GM12878 (cell line): Measurements from ENCODE around the gene KCNC2. TPM values are rescaled to one million over a fixed set of nuclear protein-coding genes. Genes with fewer than 3 reads are reported as not detected.

Experiments
- ATAC-seq: fragments of 200-7000 bp; cut with Tn5 transposase; 3 replicates; pipeline ENCODE4 v1.9.1; 2020; ENCODE audit warnings: mild to moderate bottlenecking, moderate library complexity
- BruUV-seq: library from RNA; stranded (reverse); fragments of 400-500 nt; replicated peaks from 2 replicates; lab custom pipeline; 2021; lab: Mats Ljungman, UMichigan
- CTCF ChIA-PET: fragments of 300-600 bp; sonication (Branson Sonifier 250); formaldehyde crosslinking; extraction: SDS; loops from one replicate; lab custom pipeline; 2021; ENCODE audit warnings: inconsistent platforms; lab: Yijun Ruan, JAX
- POLR2A ChIA-PET: fragments of 350-600 bp; formaldehyde crosslinking; extraction: SDS; loops from one replicate; lab custom pipeline; 2021; ENCODE audit warnings: inconsistent platforms; lab: Charles Lee
- RAD21 ChIA-PET: fragments of 300-600 bp; sonication (Branson Sonifier 250); formaldehyde crosslinking; loops from one replicate; lab custom pipeline; 2023; ENCODE audit warnings: antibody characterized with exemption; ENCODE audit not compliant: unreplicated experiment; lab: Charles Lee
- SMC1A ChIA-PET: fragments of 300-600 bp; sonication (Branson Sonifier 250); formaldehyde crosslinking; loops from one replicate; lab custom pipeline; 2023; ENCODE audit not compliant: unreplicated experiment, uncharacterized antibody; lab: Charles Lee
- DNase-seq: peaks from one replicate; pipeline ENCODE4 v3.0.0-alpha.2; 2011; ENCODE audit warnings: low read depth, low spot score
- FAIRE-seq: peaks from 3 replicates; lab custom pipeline; 2011; peaks lifted over from hg19 to GRCh38; lab: Jason Lieb, UNC
- H2AFZ ChIP-seq: 2 replicates; pipeline ENCODE4 v1.6.0; 2011; ENCODE audit warnings: low read depth, low read length, control low read depth; ENCODE audit not compliant: control insufficient read depth
- H3K27ac ChIP-seq: 2 replicates; pipeline ENCODE4 v1.5.1; 2011; ENCODE audit warnings: control low read depth; ENCODE audit not compliant: control insufficient read depth, insufficient read depth
- H3K27me3 ChIP-seq, 2 experiments: replicated peaks in 1 of 2; 2 replicates each; pipeline versions ENCODE4 v1.6.0 to v1.6.1; 2011; ENCODE audit warnings: low read length in 1 of 2; ENCODE audit not compliant: control insufficient read depth in 2 of 2, insufficient read depth in 2 of 2
- H3K36me3 ChIP-seq, 2 experiments: 2 replicates each; pipeline ENCODE4 v1.5.1; 2011; ENCODE audit warnings: low read length in 1 of 2; ENCODE audit not compliant: control insufficient read depth in 2 of 2, insufficient read depth in 2 of 2
- H3K4me1 ChIP-seq: 2 replicates; pipeline ENCODE4 v1.6.1; 2011; ENCODE audit warnings: mild to moderate bottlenecking, low read length, moderate library complexity, mixed read lengths; ENCODE audit not compliant: control insufficient read depth, insufficient read depth
- H3K4me2 ChIP-seq: 2 replicates; pipeline ENCODE4 v1.6.0; 2011; ENCODE audit warnings: control low read depth; ENCODE audit not compliant: control insufficient read depth, insufficient read depth
- H3K4me3 ChIP-seq: fragments of 200-600 bp; sonication (generic); 2 replicates; pipeline ENCODE4 v1.5.1; 2016
- H3K79me2 ChIP-seq: 2 replicates; pipeline ENCODE4 v1.6.0; 2011; ENCODE audit warnings: low read length; ENCODE audit not compliant: control insufficient read depth, insufficient read depth
- H3K9ac ChIP-seq: 2 replicates; pipeline ENCODE4 v1.8.0; 2011; ENCODE audit warnings: low read length, control low read depth, mixed read lengths; ENCODE audit not compliant: control insufficient read depth, insufficient read depth
- H3K9me3 ChIP-seq: replicated peaks from 3 replicates; pipeline ENCODE4 v1.5.1; 2011; ENCODE audit warnings: mild to moderate bottlenecking, low read length; ENCODE audit not compliant: control insufficient read depth, insufficient read depth
- H4K20me1 ChIP-seq: 2 replicates; pipeline ENCODE4 v1.6.0; 2011; ENCODE audit not compliant: control insufficient read depth, insufficient read depth
- CEBPB ChIP-seq, 2 experiments: fragments of 150-350 bp in 1 of 2; IDR thresholded peaks; 2 replicates each; pipeline ENCODE4 v1.6.1; 2012 to 2014; ENCODE audit warnings: low read depth in 2 of 2, low read length in 2 of 2, borderline replicate concordance in 1 of 2, inconsistent platforms in 1 of 2
- CREM ChIP-seq: IDR thresholded peaks from 2 replicates; pipeline ENCODE4 v1.6.1; 2014; ENCODE audit warnings: antibody characterized with exemption, low read depth
- IKZF2 ChIP-seq, 2 experiments: fragments of 450-650 bp; IDR thresholded peaks; 2 replicates each; pipeline ENCODE4 v1.6.1; 2017; ENCODE audit warnings: mild to moderate bottlenecking in 2 of 2, moderate library complexity in 2 of 2
- MTA2 ChIP-seq: fragments of 450-650 bp; IDR thresholded peaks from 2 replicates; pipeline ENCODE4 v1.6.1; 2016; ENCODE audit warnings: low read depth, mild to moderate bottlenecking, moderate library complexity
- RUNX3 ChIP-seq: IDR thresholded peaks from 2 replicates; pipeline ENCODE4 v1.6.1; 2012; ENCODE audit warnings: low read length, inconsistent platforms
- SMAD1 ChIP-seq: fragments of 450-650 bp; IDR thresholded peaks from 2 replicates; pipeline ENCODE4 v1.6.1; 2018; ENCODE audit warnings: mild to moderate bottlenecking, low read depth; ENCODE audit not compliant: partially characterized antibody
- TARDBP ChIP-seq: IDR thresholded peaks from 2 replicates; pipeline ENCODE4 v1.6.1; 2016; ENCODE audit warnings: borderline replicate concordance
- WGBS: methylation state at CpG from one replicate; pipeline ENCODE4 v1.1.6; 2016; ENCODE audit warnings: low lambda C conversion rate; ENCODE audit not compliant: insufficient replicate concordance, insufficient coverage; ENCODE audit errors: missing lambda C conversion rate; 5-methylcytosine and 5-hydroxymethylcytosine counted together
- in situ Hi-C: fragments of 300-500 bp; cut with MboI; formaldehyde crosslinking; loops from 9 replicates; pipeline ENCODE4 v1.14.3; 2018; ENCODE audit warnings: mixed read lengths
- intact Hi-C: fragments of 100-400 bp; cut with micrococcal nuclease; formaldehyde crosslinking; loops from one replicate; pipeline ENCODE4 v1.14.2; 2022; ENCODE audit not compliant: unreplicated experiment
- polyA plus RNA-seq, 11 experiments: library from polyadenylated mRNA; depleted of rRNA in 4 of 11; unstranded in 6 of 11; stranded (reverse) in 5 of 11; fragments of >200 nt; fragmentation: Nextera tagmentation in 4 of 11; fragmentation: Illumina TruSeq in 1 of 11; extraction: Ambion mirVana in 4 of 11; extraction: Trizol in 1 of 11; gene quantifications; 1 replicate in 1 of 11; 2 replicates in 10 of 11; pipeline versions ENCODE4 v1.2.1 to v1.2.3, GENCODE V29; 2011 to 2016; ENCODE audit warnings: inconsistent platforms in 2 of 11, missing spikeins in 2 of 11, low read depth in 1 of 11
- total RNA-seq, 4 experiments: library from RNA; depleted of rRNA in 3 of 4; stranded (reverse); fragments of >200 nt in 3 of 4; fragmentation: Illumina TruSeq in 1 of 4; extraction: Trizol in 1 of 4; gene quantifications; 2 replicates each; pipeline versions ENCODE4 v1.2.1 to v1.2.3, GENCODE V29; 2013 to 2021
- TF ChIP-seq, protein P1 (sequence below): IDR thresholded peaks from 2 replicates; pipeline ENCODE4 v1.6.1; 2012; ENCODE audit warnings: low read depth, low read length, improper control_type of control experiment
- TF ChIP-seq, protein P2 (sequence below): IDR thresholded peaks from 2 replicates; pipeline ENCODE4 v1.6.1; 2011; ENCODE audit warnings: borderline replicate concordance, low read depth, mild to moderate bottlenecking, moderate library complexity, mixed read lengths, low read length; ENCODE audit not compliant: insufficient read depth; ENCODE audit errors: extremely low read length
- TF ChIP-seq, protein P3 (sequence below): fragments of 450-650 bp; IDR thresholded peaks from 2 replicates; pipeline ENCODE4 v1.6.1; 2016; ENCODE audit warnings: mild to moderate bottlenecking, moderate library complexity, borderline replicate concordance

Gene KCNC2
- total and polyA plus RNA-seq, 10 of the 15 experiments (the other 5 are each of a cell fraction or from before 2014, with no cell fraction given) = 0.03 to 2.3 (median 0.08) TPM; not detected in 7

DNA sequence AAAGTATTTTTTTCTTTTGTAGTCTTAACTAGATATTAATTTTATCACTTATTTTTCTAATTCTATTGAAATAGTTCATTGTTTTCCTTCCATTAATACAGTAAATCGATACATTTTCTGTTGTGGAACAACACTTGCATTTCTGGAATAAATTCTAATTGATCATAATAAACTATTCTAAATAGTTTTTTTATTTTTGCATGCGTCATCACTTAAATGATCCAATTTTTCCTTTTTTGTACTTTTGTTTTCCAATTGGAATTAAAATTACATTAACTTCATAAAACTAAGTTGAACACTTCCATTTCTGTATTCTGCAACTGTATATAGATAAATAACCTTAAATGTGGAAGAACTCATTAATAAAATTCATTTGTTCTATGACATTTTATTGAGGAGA is 202.5 kb downstream of the KCNC2 start:
- CTCF ChIA-PET = no interaction called here
- Histone ChIP-seq H3K9ac (no peak overlapping the region), H3K4me2 (no peak overlapping the region), H3K27ac (no peak overlapping the region), H4K20me1 (no peaks in the 10 kb centered on the region), H3K9me3 (no peaks in the 10 kb centered on the region), H3K27me3 (no peaks in the 10 kb centered on the region), H2AFZ (no peak overlapping the region), H3K4me1 (no peaks in the 10 kb centered on the region), H3K79me2 (no peaks in the 10 kb centered on the region), H3K4me3 (no peak overlapping the region), H3K36me3 (no peaks in the 10 kb centered on the region)
- RAD21 ChIA-PET = no interaction called here
- no TSS peak for BruUV-seq
- POLR2A ChIA-PET = no interaction called here
- no peak for ATAC-seq
- intact Hi-C loops = no loop called here
- in situ Hi-C loops = no loop called here
- DNase-seq = no peak
- TF ChIP-seq IKZF2 (IDR thresholded peaks at IDR 0.05) (no peak), SMAD1 (no peak), TARDBP (no peak), CREM (no peak), MTA2 (no peak), CEBPB (IDR thresholded peaks at IDR 0.05; ENCODE audit: borderline replicate concordance in 1 of 2, low read depth in 2 of 2, low read length in 2 of 2) (no peak), RUNX3 (no peak)
- TF ChIP-seq, protein P1, sequence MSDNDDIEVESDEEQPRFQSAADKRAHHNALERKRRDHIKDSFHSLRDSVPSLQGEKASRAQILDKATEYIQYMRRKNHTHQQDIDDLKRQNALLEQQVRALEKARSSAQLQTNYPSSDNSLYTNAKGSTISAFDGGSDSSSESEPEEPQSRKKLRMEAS = no peak
- TF ChIP-seq, protein P2, sequence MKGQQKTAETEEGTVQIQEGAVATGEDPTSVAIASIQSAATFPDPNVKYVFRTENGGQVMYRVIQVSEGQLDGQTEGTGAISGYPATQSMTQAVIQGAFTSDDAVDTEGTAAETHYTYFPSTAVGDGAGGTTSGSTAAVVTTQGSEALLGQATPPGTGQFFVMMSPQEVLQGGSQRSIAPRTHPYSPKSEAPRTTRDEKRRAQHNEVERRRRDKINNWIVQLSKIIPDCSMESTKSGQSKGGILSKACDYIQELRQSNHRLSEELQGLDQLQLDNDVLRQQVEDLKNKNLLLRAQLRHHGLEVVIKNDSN = no peak
- TF ChIP-seq, protein P3, sequence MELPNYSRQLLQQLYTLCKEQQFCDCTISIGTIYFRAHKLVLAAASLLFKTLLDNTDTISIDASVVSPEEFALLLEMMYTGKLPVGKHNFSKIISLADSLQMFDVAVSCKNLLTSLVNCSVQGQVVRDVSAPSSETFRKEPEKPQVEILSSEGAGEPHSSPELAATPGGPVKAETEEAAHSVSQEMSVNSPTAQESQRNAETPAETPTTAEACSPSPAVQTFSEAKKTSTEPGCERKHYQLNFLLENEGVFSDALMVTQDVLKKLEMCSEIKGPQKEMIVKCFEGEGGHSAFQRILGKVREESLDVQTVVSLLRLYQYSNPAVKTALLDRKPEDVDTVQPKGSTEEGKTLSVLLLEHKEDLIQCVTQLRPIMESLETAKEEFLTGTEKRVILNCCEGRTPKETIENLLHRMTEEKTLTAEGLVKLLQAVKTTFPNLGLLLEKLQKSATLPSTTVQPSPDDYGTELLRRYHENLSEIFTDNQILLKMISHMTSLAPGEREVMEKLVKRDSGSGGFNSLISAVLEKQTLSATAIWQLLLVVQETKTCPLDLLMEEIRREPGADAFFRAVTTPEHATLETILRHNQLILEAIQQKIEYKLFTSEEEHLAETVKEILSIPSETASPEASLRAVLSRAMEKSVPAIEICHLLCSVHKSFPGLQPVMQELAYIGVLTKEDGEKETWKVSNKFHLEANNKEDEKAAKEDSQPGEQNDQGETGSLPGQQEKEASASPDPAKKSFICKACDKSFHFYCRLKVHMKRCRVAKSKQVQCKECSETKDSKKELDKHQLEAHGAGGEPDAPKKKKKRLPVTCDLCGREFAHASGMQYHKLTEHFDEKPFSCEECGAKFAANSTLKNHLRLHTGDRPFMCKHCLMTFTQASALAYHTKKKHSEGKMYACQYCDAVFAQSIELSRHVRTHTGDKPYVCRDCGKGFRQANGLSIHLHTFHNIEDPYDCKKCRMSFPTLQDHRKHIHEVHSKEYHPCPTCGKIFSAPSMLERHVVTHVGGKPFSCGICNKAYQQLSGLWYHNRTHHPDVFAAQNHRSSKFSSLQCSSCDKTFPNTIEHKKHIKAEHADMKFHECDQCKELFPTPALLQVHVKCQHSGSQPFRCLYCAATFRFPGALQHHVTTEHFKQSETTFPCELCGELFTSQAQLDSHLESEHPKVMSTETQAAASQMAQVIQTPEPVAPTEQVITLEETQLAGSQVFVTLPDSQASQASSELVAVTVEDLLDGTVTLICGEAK = no peak
- WGBS = 25% methylated on average over 2 of the region's 2 CpGs
- SMC1A ChIA-PET = interaction anchor here (1.4 kb wide), 1 partner anchor 48 kb away, joined by 4 read pairs; no protein-coding TSS in a partner anchor
- no peak for FAIRE-seq
